Liver (tissue), 9 donors: Measurements from ENCODE around the gene XAF1. TPM values are rescaled to one million over a fixed set of nuclear protein-coding genes. Genes with fewer than 3 reads are reported as not detected.

ENCODE experiments used
- DNase-seq: peaks from one replicate; pipeline ENCODE4 v3.0.0-alpha.2; 2017; ENCODE audit warnings: low spot score
- H3K27ac ChIP-seq, 2 donors: one replicate each; pipeline ENCODE4 v1.7.0; 2013; ENCODE audit warnings: inconsistent platforms in 2 of 2, low read length in 2 of 2, control low read depth in 1 of 2, low read depth in 1 of 2, mild to moderate bottlenecking in 1 of 2
- H3K27me3 ChIP-seq, 4 donors: one replicate each; pipeline versions ENCODE4 v1.6.1 to v1.7.0; 2013; ENCODE audit warnings: low read length in 3 of 4, inconsistent platforms in 1 of 4, mild to moderate bottlenecking in 1 of 4, moderate library complexity in 1 of 4; ENCODE audit not compliant: control insufficient read depth in 4 of 4, insufficient read depth in 4 of 4
- H3K36me3 ChIP-seq, 4 donors: one replicate each; pipeline versions ENCODE4 v1.6.1 to v1.7.0; 2013; ENCODE audit warnings: low read length in 3 of 4, mild to moderate bottlenecking in 3 of 4, low read depth in 1 of 4, moderate library complexity in 1 of 4; ENCODE audit not compliant: control insufficient read depth in 4 of 4, insufficient read depth in 3 of 4
- H3K4me1 ChIP-seq, 4 donors: one replicate each; pipeline versions ENCODE4 v1.6.1 to v1.7.0; 2013; ENCODE audit warnings: low read length in 3 of 4, mild to moderate bottlenecking in 3 of 4, moderate library complexity in 1 of 4; ENCODE audit not compliant: control insufficient read depth in 4 of 4, insufficient read depth in 4 of 4
- H3K4me3 ChIP-seq, 3 donors: one replicate each; pipeline versions ENCODE4 v1.6.1 to v1.7.0; 2013; ENCODE audit warnings: low read length in 3 of 3, control low read depth in 1 of 3, low read depth in 1 of 3, mild to moderate bottlenecking in 1 of 3
- H3K9ac ChIP-seq, 2 donors: one replicate each; pipeline ENCODE4 v1.7.0; 2013; ENCODE audit warnings: low read length in 2 of 2, mild to moderate bottlenecking in 2 of 2, moderate library complexity in 2 of 2, control low read depth in 1 of 2, low read depth in 1 of 2
- H3K9me3 ChIP-seq, 4 donors: one replicate each; pipeline versions ENCODE4 v1.6.1 to v1.7.0; 2013; ENCODE audit warnings: low read length in 3 of 4; ENCODE audit not compliant: control insufficient read depth in 4 of 4
- ATF3 ChIP-seq: IDR thresholded peaks from 2 replicates; pipeline ENCODE4 v1.6.1; 2016; ENCODE audit warnings: antibody characterized with exemption
- CTCF ChIP-seq: fragments of 150-350 bp; IDR thresholded peaks from 2 replicates; pipeline ENCODE4 v1.5.1; 2017; ENCODE audit warnings: improper control_type of control experiment, low read depth, low read length; ENCODE audit not compliant: missing input control
- EGR1 ChIP-seq, 2 donors: IDR thresholded peaks; 2 replicates each; pipeline ENCODE4 v1.6.1; 2016 to 2018; ENCODE audit warnings: antibody characterized with exemption in 2 of 2, low read depth in 2 of 2
- FOXA1 ChIP-seq: IDR thresholded peaks from 2 replicates; pipeline ENCODE4 v1.6.1; 2016; ENCODE audit warnings: antibody characterized with exemption
- FOXA2 ChIP-seq: IDR thresholded peaks from 2 replicates; pipeline ENCODE4 v1.6.1; 2016; ENCODE audit warnings: antibody characterized with exemption
- GABPA ChIP-seq, 2 donors: IDR thresholded peaks in 1 of 2; conservative IDR thresholded peaks in 1 of 2; 2 replicates each; pipeline ENCODE4 v1.6.1; 2016; ENCODE audit warnings: antibody characterized with exemption in 2 of 2, mild to moderate bottlenecking in 1 of 2, moderate library complexity in 1 of 2
- HNF4A ChIP-seq, 2 donors: conservative IDR thresholded peaks; 2 replicates each; pipeline ENCODE4 v1.6.1; 2016; ENCODE audit warnings: antibody characterized with exemption in 2 of 2, mild to moderate bottlenecking in 2 of 2
- HNF4G ChIP-seq: IDR thresholded peaks from 2 replicates; pipeline ENCODE4 v1.6.1; 2016; ENCODE audit warnings: antibody characterized with exemption
- JUND ChIP-seq, 2 donors: IDR thresholded peaks; 2 replicates each; pipeline ENCODE4 v1.6.1; 2016; ENCODE audit warnings: antibody characterized with exemption in 2 of 2
- MAX ChIP-seq: IDR thresholded peaks from 2 replicates; pipeline ENCODE4 v1.6.1; 2016; ENCODE audit warnings: antibody characterized with exemption
- NR2F2 ChIP-seq: IDR thresholded peaks from 2 replicates; pipeline ENCODE4 v1.6.1; 2016; ENCODE audit warnings: antibody characterized with exemption
- RAD21 ChIP-seq, 2 donors: IDR thresholded peaks; 2 replicates each; pipeline ENCODE4 v1.6.1; 2016; ENCODE audit warnings: antibody characterized with exemption in 2 of 2, mild to moderate bottlenecking in 2 of 2
- REST ChIP-seq: IDR thresholded peaks from 2 replicates; pipeline ENCODE4 v1.6.1; 2016; ENCODE audit warnings: antibody characterized with exemption, mild to moderate bottlenecking
- RXRA ChIP-seq, 2 donors: IDR thresholded peaks; 2 replicates each; pipeline ENCODE4 v1.6.1; 2017 to 2018; ENCODE audit warnings: antibody characterized with exemption in 2 of 2, mild to moderate bottlenecking in 1 of 2
- SP1 ChIP-seq: IDR thresholded peaks from 2 replicates; pipeline ENCODE4 v1.6.1; 2018; ENCODE audit warnings: antibody characterized with exemption, mild to moderate bottlenecking
- TAF1 ChIP-seq: conservative IDR thresholded peaks from 2 replicates; pipeline ENCODE4 v1.6.1; 2016; ENCODE audit warnings: antibody characterized with exemption, mild to moderate bottlenecking
- YY1 ChIP-seq: IDR thresholded peaks from 2 replicates; pipeline ENCODE4 v1.6.1; 2016; ENCODE audit warnings: antibody characterized with exemption, mild to moderate bottlenecking
- ZBTB33 ChIP-seq: IDR thresholded peaks from 2 replicates; pipeline ENCODE4 v1.6.1; 2016; ENCODE audit warnings: antibody characterized with exemption
- WGBS: extraction: QIAGEN DNeasy Blood & Tissue Kit; methylation state at CpG from one replicate; pipeline ENCODE4 v1.1.7; 2013; 5-methylcytosine and 5-hydroxymethylcytosine counted together
- polyA plus RNA-seq, 2 donors: library from polyadenylated mRNA; stranded (reverse) in 1 of 2; unstranded in 1 of 2; fragments of 200-250 nt in 1 of 2; fragments of >200 nt in 1 of 2; fragmentation: Nextera tagmentation in 1 of 2; extraction: Ambion mirVana in 1 of 2; gene quantifications; one replicate each; pipeline versions ENCODE4 v1.2.1 to v1.2.3, GENCODE V29; 2013 to 2015
- total RNA-seq, 2 donors: library from RNA; depleted of rRNA; stranded (reverse); fragments of >200 nt; gene quantifications; one replicate each; pipeline ENCODE4 v1.2.3, GENCODE V29; 2014
- donor health status: healthy.
- donor health status: healthy.
- donor health status: healthy.
- donor health status: healthy.
- donor health status: healthy.

The XAF1 gene
- total and polyA plus RNA-seq, 4 donors: 6.7 to 33.9 (median 19.2) TPM

GRCh38 chr17:6716736-6717135, 39.1 kb upstream of the XAF1 start:
- peaks cover 0 to 5% (median 3%) of the 10 kb centered on the region in 4 donors for H3K4me1 ChIP-seq
- TF ChIP-seq NR2F2 (no peak), MAX (peak; percentile 83), REST (peak; percentile 41), CTCF (no peak), RAD21 (IDR thresholded peaks at IDR 0.05) (peak in 1 of 2 donors; percentile 42), FOXA1 (peak; percentile 43), RXRA (IDR thresholded peaks at IDR 0.05) (peak; percentile 44 to 82), EGR1 (IDR thresholded peaks at IDR 0.05; ENCODE audit: low read depth in 2 of 2) (peak in 1 of 2 donors; percentile 54), SP1 (peak; percentile 63), YY1 (peak; percentile 72), HNF4A (conservative IDR thresholded peaks at IDR 0.05) (peak; percentile 53 to 75), ATF3 (peak; percentile 51), GABPA (IDR thresholded peaks at IDR 0.05 in 1 of 2, conservative IDR thresholded peaks at IDR 0.05 in 1 of 2) (peak in 1 of 2 donors; percentile 24), FOXA2 (peak; percentile 82), ZBTB33 (peak; percentile 74), TAF1 (no peak), HNF4G (no peak), JUND (IDR thresholded peaks at IDR 0.05) (peak; percentile 24 to 68)
- peak overlapping the region; percentile 75 to 79 for H3K27ac ChIP-seq
- no peaks in the 10 kb centered on the region for H3K36me3 ChIP-seq
- 34% methylated on average over 2 of the region's 2 CpGs for WGBS
- H3K9me3 ChIP-seq: peaks cover 0 to 3% (median 0%) of the 10 kb centered on the region in 4 donors
- no peak overlapping the region for H3K9ac ChIP-seq
- DNase-seq: no peak
- no peaks in the 10 kb centered on the region for H3K27me3 ChIP-seq
- H3K4me3 ChIP-seq: no peak overlapping the region
